ENCODE measurements around the gene ZXDC.

Gene ZXDC

GRCh38 chr3:126424751-126425150 is 50.9 kb downstream of the ZXDC start:
- TF ChIP-seq CTCF (IDR thresholded peaks at IDR 0.05; ENCODE audit: borderline replicate concordance, insufficient read depth, low read depth, low read length), result no peak
- no peak overlapping the region for H3K4me3 ChIP-seq (ENCODE audit: low read depth, low read length)

DNA sequence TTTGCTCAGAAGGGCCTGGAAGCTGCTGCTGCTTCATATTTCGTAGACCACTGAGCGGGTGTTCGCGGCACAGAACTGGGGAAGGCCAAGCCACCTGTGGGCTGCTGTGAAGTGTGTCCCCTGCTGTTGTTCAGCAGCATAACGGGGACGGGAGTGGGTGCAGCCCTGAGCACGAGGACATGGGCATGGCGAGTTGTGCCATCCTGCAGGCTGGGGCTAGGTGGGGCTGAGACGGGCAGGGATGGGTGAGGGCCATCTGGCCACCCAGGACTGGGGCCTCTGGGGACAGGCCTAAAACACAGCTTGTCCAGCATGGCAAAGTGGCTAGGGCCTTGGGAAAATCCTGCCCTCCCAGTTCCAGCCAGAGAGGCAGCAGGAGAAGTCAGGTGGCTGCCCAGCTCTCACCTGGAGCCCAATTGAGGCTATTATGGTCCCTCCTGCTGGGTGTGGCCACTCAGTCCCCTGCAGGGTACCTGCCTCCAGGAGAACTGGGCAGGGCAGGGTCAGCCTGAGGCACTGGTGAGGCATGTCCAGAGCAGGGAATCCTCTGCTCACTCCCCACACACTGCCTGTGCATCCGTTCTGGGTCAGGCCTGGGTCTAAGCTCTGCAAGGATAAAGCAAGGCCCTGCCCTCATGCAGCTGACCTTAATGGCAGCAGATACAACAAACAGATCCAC is 51.5 kb downstream of the ZXDC start:
- no peak for TF ChIP-seq CTCF (IDR thresholded peaks at IDR 0.05; ENCODE audit: borderline replicate concordance, insufficient read depth, low read depth, low read length)
- no peak overlapping the region for H3K4me3 ChIP-seq (ENCODE audit: low read depth, low read length)

DNA sequence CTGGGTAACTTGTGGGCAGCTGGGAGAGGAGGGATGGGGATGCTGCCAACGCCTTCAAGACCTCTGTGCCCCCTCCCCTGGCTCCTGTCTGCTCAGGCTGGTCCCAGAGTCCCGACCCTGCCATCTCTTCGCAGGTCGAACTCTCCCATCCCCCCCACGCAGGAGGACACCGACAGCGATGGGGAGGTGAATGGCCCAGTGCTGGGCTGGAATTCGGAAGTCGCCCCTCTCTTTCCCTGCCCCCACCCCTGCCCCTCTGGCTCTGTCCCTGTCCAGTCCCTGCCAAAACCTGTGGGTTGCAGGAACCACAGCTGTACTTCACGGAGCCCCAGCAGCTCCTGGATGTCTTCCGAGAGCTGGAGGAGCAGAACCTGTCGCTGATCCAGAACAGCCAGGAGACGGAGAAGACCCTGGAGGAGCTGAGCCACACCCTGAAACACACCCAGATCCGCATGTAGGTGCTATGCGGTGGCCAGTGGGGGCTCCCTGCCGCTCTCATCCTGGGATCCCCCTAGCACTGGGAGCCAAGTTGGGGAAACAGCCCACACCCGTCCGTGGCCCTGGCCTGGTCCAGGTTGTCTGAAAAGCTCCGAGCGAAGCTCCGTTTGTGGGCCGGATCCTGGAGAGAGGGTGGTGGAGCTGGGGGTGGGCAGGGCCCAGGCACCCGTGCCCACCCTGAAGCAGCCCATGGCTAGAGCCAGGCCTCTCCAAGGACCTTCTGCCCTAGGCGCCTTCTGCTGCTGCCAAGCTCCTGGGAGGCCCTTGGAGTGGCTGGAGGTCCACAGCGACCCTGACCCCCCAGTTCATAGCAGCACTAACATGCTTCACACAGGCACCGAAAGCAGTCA is 52.3 kb downstream of the ZXDC start:
- no peak for TF ChIP-seq CTCF (IDR thresholded peaks at IDR 0.05; ENCODE audit: borderline replicate concordance, insufficient read depth, low read depth, low read length)
- no peak overlapping the region for H3K4me3 ChIP-seq (ENCODE audit: low read depth, low read length)

GRCh38 chr3:126422571-126423091 is 53.1 kb downstream of the ZXDC start:
- no peak overlapping the region for H3K4me3 ChIP-seq (ENCODE audit: low read depth, low read length)
- TF ChIP-seq CTCF (IDR thresholded peaks at IDR 0.05; ENCODE audit: borderline replicate concordance, insufficient read depth, low read depth, low read length), result no peak

DNA sequence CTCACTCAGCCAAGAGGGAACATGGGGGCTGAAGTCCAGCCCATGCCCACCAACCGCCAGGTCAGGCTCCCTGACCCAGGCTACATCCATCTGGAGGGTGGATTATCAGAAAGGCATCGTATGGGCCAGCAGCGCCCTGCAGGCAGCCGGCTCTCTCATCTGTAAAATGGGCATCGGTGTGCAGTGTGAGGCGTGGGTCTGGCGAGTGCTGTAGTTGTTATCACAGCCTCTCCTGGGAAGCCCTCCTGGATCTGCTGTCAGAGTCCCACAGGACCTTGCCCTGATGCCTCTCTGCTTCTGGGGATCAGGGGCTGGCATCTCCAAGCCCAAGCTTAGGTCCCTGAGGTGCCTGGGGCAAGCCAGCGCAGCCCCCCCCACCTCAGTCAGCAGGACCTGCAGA is 53.6 kb downstream of the ZXDC start:
- TF ChIP-seq CTCF (IDR thresholded peaks at IDR 0.05; ENCODE audit: borderline replicate concordance, insufficient read depth, low read depth, low read length), result no peak

DNA sequence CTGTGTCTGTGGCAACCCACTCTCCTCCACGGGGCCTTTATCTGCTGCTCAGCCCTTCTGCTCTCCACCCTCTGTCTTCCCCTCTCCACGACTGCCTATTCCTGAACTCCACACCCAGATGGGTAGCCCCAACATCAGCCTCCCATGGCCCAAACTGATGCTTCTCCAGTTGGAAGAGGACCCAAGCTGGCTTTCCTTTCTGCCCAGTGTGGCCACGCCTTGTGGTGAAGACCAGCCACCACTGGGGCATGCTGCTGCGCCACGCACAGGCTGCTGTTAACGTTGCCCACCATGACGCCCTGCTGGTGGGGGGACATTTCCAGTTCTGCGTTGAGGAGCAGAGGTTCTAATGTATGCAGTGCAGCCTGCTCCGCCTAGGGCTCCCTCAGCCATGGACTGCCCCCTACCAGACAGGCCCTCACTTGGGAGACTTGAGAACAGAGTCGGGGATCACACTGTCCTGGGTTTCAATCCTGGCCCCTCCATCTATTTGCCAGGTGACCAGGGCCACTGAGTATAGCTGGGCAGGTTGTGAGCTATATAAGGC is 54.0 kb downstream of the ZXDC start:
- no peak overlapping the region for H3K4me3 ChIP-seq (ENCODE audit: low read depth, low read length)
- no peak for TF ChIP-seq CTCF (IDR thresholded peaks at IDR 0.05; ENCODE audit: borderline replicate concordance, insufficient read depth, low read depth, low read length)

More for the DNA sequence above, 53.6 kb downstream of the ZXDC start:
- no peak overlapping the region for H3K4me3 ChIP-seq (ENCODE audit: low read depth, low read length)

Data from GM12875 (cell line).